Body of pancreas (tissue), 4 donors: ENCODE results near the gene SLC1A7.

Source experiments
- POLR2A ChIP-seq, 3 donors: fragments of 450-650 bp; IDR thresholded peaks; one replicate each; pipeline ENCODE4 v1.6.1; 2016; ENCODE audit warnings: antibody characterized with exemption in 3 of 3, mild to moderate bottlenecking in 2 of 3
- TF ChIP-seq, protein P1 (sequence below), 7 experiments: fragments of 450-650 bp in 4 of 7; fragments of 200-600 bp in 3 of 7; sonication (generic) in 3 of 7; IDR thresholded peaks; one replicate each; pipeline ENCODE4 v1.5.1; 2016 to 2019; ENCODE audit warnings: antibody characterized with exemption in 7 of 7

DNA sequence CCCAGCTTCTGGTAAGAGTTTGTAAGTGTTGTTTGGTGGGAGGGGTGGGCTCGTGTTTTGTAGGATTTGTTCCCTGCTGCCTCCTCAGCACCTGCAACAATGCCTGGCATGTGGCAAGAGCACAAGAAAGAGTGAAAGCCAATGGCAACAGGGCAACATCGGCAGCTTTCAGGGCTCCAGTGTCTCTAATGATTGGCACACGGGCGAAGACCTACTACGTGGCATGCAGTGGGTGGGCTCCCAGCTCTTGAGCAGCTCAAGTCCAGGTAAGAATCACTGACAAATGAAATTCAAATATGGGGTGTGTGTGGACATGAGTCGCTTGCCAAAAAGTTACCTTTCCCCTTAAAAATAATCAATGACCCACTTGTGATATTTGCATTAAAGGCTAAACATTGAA is 23.9 kb upstream of the SLC1A7 start:
- TF ChIP-seq POLR2A (IDR thresholded peaks at IDR 0.05), result no peak
- TF ChIP-seq, protein P1, sequence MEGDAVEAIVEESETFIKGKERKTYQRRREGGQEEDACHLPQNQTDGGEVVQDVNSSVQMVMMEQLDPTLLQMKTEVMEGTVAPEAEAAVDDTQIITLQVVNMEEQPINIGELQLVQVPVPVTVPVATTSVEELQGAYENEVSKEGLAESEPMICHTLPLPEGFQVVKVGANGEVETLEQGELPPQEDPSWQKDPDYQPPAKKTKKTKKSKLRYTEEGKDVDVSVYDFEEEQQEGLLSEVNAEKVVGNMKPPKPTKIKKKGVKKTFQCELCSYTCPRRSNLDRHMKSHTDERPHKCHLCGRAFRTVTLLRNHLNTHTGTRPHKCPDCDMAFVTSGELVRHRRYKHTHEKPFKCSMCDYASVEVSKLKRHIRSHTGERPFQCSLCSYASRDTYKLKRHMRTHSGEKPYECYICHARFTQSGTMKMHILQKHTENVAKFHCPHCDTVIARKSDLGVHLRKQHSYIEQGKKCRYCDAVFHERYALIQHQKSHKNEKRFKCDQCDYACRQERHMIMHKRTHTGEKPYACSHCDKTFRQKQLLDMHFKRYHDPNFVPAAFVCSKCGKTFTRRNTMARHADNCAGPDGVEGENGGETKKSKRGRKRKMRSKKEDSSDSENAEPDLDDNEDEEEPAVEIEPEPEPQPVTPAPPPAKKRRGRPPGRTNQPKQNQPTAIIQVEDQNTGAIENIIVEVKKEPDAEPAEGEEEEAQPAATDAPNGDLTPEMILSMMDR (IDR thresholded peaks at IDR 0.05), result no peak
